KMS-11 (cell line): Measurements from ENCODE around the gene NUP62CL.

ENCODE experiments used
- H2AFZ ChIP-seq: fragments of 200-600 bp; sonication (generic); 2 replicates; pipeline ENCODE4 v1.6.1; 2016; ENCODE audit warnings: antibody characterized with exemption, mixed run types, low read depth
- H3K27ac ChIP-seq: fragments of 200-600 bp; sonication (generic); 2 replicates; pipeline ENCODE4 v1.6.1; 2016; ENCODE audit warnings: mild to moderate bottlenecking, mixed run types
- H3K27me3 ChIP-seq: fragments of 200-600 bp; sonication (generic); 2 replicates; pipeline ENCODE4 v1.6.1; 2017; ENCODE audit warnings: mild to moderate bottlenecking, low read depth, mixed run types, moderate library complexity; ENCODE audit not compliant: insufficient read depth
- H3K36me3 ChIP-seq: fragments of 200-600 bp; sonication (generic); 2 replicates; pipeline ENCODE4 v1.6.1; 2017; ENCODE audit warnings: mild to moderate bottlenecking, mixed run types; ENCODE audit not compliant: insufficient read depth
- H3K4me1 ChIP-seq: fragments of 200-600 bp; sonication (generic); 2 replicates; pipeline ENCODE4 v1.6.1; 2016; ENCODE audit warnings: mild to moderate bottlenecking, low read depth, mixed run types; ENCODE audit not compliant: poor library complexity, severe bottlenecking
- H3K4me2 ChIP-seq: fragments of 200-600 bp; sonication (generic); 2 replicates; pipeline ENCODE4 v1.7.0; 2016; ENCODE audit warnings: mild to moderate bottlenecking, mixed run types
- H3K4me3 ChIP-seq: fragments of 200-600 bp; sonication (generic); IDR thresholded peaks from 2 replicates; pipeline ENCODE4 v1.6.1; 2017; ENCODE audit warnings: low read depth, low read length, mixed read lengths; ENCODE audit not compliant: insufficient read depth
- H3K79me2 ChIP-seq: fragments of 200-600 bp; sonication (generic); 2 replicates; pipeline ENCODE4 v1.6.1; 2016; ENCODE audit warnings: low read depth, mixed run types; ENCODE audit not compliant: insufficient read depth
- H3K9ac ChIP-seq: fragments of 200-600 bp; sonication (generic); 2 replicates; pipeline ENCODE4 v1.6.1; 2016; ENCODE audit warnings: mild to moderate bottlenecking, mixed run types
- H4K20me1 ChIP-seq: fragments of 200-600 bp; sonication (generic); 2 replicates; pipeline ENCODE4 v1.6.1; 2016; ENCODE audit warnings: mild to moderate bottlenecking, mixed run types; ENCODE audit not compliant: insufficient read depth
- TF ChIP-seq, protein P1 (sequence below): fragments of 200-600 bp; sonication (generic); conservative IDR thresholded peaks from 2 replicates; pipeline ENCODE4 v1.6.1; 2017; ENCODE audit warnings: low read depth, mild to moderate bottlenecking, antibody characterized with exemption, low read length, moderate library complexity, mixed read lengths

The NUP62CL gene

GRCh38 chrX:107213477-107213876 is 7.2 kb upstream of the NUP62CL start:
- H4K20me1 ChIP-seq, result no peaks in the 10 kb centered on the region
- H3K27ac ChIP-seq, result no peak overlapping the region
- TF ChIP-seq, protein P1, sequence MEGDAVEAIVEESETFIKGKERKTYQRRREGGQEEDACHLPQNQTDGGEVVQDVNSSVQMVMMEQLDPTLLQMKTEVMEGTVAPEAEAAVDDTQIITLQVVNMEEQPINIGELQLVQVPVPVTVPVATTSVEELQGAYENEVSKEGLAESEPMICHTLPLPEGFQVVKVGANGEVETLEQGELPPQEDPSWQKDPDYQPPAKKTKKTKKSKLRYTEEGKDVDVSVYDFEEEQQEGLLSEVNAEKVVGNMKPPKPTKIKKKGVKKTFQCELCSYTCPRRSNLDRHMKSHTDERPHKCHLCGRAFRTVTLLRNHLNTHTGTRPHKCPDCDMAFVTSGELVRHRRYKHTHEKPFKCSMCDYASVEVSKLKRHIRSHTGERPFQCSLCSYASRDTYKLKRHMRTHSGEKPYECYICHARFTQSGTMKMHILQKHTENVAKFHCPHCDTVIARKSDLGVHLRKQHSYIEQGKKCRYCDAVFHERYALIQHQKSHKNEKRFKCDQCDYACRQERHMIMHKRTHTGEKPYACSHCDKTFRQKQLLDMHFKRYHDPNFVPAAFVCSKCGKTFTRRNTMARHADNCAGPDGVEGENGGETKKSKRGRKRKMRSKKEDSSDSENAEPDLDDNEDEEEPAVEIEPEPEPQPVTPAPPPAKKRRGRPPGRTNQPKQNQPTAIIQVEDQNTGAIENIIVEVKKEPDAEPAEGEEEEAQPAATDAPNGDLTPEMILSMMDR, result no peak
- no peak overlapping the region for H3K4me2 ChIP-seq
- H3K36me3 ChIP-seq, result no peaks in the 10 kb centered on the region
- no peaks in the 10 kb centered on the region for H3K4me1 ChIP-seq
- H3K4me3 ChIP-seq, result no peak overlapping the region
- no peaks in the 10 kb centered on the region for H3K27me3 ChIP-seq
- H3K79me2 ChIP-seq, result no peaks in the 10 kb centered on the region
- H3K9ac ChIP-seq, result no peak overlapping the region
- no peak overlapping the region for H2AFZ ChIP-seq

DNA sequence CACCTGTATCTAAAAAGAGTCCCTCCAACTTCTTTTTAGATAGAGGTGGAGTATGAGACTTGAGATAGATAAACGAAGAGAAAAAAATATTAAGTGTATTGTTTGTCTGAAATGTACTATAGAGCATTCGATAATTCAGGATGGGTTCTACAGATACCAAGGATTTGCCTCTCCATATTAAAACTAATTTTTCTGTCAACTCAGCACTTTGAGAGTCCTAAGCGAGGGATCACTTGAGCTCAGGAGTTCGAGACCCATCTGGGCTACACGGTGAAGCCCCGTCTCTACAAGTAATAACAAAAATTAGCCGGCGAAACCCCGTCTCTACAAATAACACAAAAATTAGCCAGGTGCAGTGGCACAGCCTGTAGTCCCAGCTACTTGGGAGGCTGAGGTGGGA is 1.7 kb upstream of the NUP62CL start:
- Histone ChIP-seq H3K27me3 (no peaks in the 10 kb centered on the region), H3K4me2 (no peak overlapping the region), H4K20me1 (no peaks in the 10 kb centered on the region), H3K79me2 (no peaks in the 10 kb centered on the region), H3K4me1 (no peaks in the 10 kb centered on the region), H2AFZ (no peak overlapping the region), H3K27ac (no peak overlapping the region), H3K9ac (no peak overlapping the region), H3K4me3 (no peak overlapping the region), H3K36me3 (no peaks in the 10 kb centered on the region)
- TF ChIP-seq, protein P1, result no peak

GRCh38 chrX:107207089-107207488 is 856 bp upstream of the NUP62CL start:
- Histone ChIP-seq H3K4me1 (no peaks in the 10 kb centered on the region), H3K4me2 (no peak overlapping the region), H3K36me3 (no peaks in the 10 kb centered on the region), H3K9ac (no peak overlapping the region), H4K20me1 (no peaks in the 10 kb centered on the region), H3K79me2 (no peaks in the 10 kb centered on the region), H3K4me3 (no peak overlapping the region), H3K27me3 (no peaks in the 10 kb centered on the region), H2AFZ (no peak overlapping the region), H3K27ac (no peak overlapping the region)
- TF ChIP-seq, protein P1, result no peak

DNA sequence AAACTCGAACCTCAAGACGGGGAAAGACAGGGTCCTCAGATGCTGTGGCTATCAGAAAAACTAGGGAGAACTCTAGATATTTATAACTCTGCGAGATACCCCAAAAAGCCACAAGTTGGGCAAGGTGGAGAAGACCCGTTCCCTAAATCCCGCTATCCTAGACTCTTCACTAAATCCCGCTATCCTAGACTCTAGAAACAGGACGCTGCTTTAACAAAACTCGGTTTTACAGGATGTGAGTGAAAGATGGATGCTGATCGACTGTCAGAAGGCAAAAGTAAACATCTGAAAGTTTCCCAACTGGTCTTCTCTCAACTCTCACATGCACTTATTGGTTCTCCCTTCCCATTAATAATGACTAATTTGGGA is 448 bp upstream of the NUP62CL start:
- Histone ChIP-seq H3K9ac (no peak overlapping the region), H3K4me2 (no peak overlapping the region), H3K36me3 (no peaks in the 10 kb centered on the region), H3K27me3 (no peaks in the 10 kb centered on the region), H4K20me1 (no peaks in the 10 kb centered on the region), H3K4me1 (no peaks in the 10 kb centered on the region), H3K4me3 (no peak overlapping the region), H3K27ac (no peak overlapping the region), H3K79me2 (no peaks in the 10 kb centered on the region), H2AFZ (no peak overlapping the region)
- TF ChIP-seq, protein P1, result no peak
